Right cardiac atrium (tissue), 5 donors: ENCODE results near the gene AGBL3. TPM values are rescaled to one million over a fixed set of nuclear protein-coding genes. Genes with fewer than 3 reads are reported as not detected.
"Not testable (repeated sequence)": the region's sequence is repeated elsewhere in the genome, so short reads cannot be mapped to it uniquely, and the experiment has no call there.

Experiments
- ATAC-seq, 2 donors: fragments of 200-7000 bp; cut with Tn5 transposase; one replicate each; pipeline versions ENCODE4 v1.8.0 to v1.9.1; 2020; ENCODE audit warnings: moderate library complexity in 2 of 2, mild to moderate bottlenecking in 1 of 2
- DNase-seq, 3 donors: peaks; one replicate each; pipeline ENCODE4 v3.0.0-alpha.2; 2020
- H3K27ac ChIP-seq: one replicate; pipeline ENCODE4 v1.5.1; 2013; ENCODE audit warnings: mild to moderate bottlenecking, low read length, control low read depth, moderate library complexity
- H3K27me3 ChIP-seq: one replicate; pipeline ENCODE4 v1.6.1; 2013; ENCODE audit not compliant: control insufficient read depth, insufficient read depth
- H3K4me1 ChIP-seq: one replicate; pipeline ENCODE4 v1.6.1; 2013; ENCODE audit warnings: low read length; ENCODE audit not compliant: control insufficient read depth, insufficient read depth
- H3K4me3 ChIP-seq: one replicate; pipeline ENCODE4 v1.5.1; 2013; ENCODE audit warnings: low read length, control low read depth
- H3K9me3 ChIP-seq: one replicate; pipeline ENCODE4 v1.6.1; 2013; ENCODE audit warnings: low read length; ENCODE audit not compliant: control insufficient read depth
- WGBS: extraction: QIAGEN DNeasy Blood & Tissue Kit; methylation state at CpG from one replicate; pipeline ENCODE4 v1.1.7; 2013; 5-methylcytosine and 5-hydroxymethylcytosine counted together
- intact Hi-C, 4 donors: fragments of 100-400 bp; cut with DNase I; formaldehyde crosslinking; loops; one replicate each; pipeline versions ENCODE4 v1.11.0 to v1.14.0; 2022 to 2023
- polyA plus RNA-seq: library from polyadenylated mRNA; stranded (reverse); fragments of 200-250 nt; gene quantifications from one replicate; pipeline ENCODE4 v1.2.3, GENCODE V29; 2013
- total RNA-seq, 4 donors: library from RNA; stranded (reverse); fragmentation: NEBNext Ultra II Directional; extraction: Animal tissue kit (Norgen Biotek cat#: 25700); gene quantifications; one replicate each; pipeline ENCODE4 v1.2.1, GENCODE V29; 2021
- donor health status: healthy with polysubstance abuse.
- donor health status: DM: no; HTN: yes; CAD: no.
- donor health status: DM: no; HTN: no; CAD: no.
- donor health status: DM: no; HTN: yes; CAD: no; lungs with severe emphysema.
- donor health status: DM: yes; HTN: yes; CAD: no.

The AGBL3 gene
- total and polyA plus RNA-seq, 5 donors: 0.81 to 3.4 (median 1.8) TPM

GRCh38 chr7:135109562-135109961 lies 123.3 kb downstream of the AGBL3 start:
- no peak for ATAC-seq
- 91% methylated on average over 4 of the region's 4 CpGs for WGBS
- Histone ChIP-seq H3K4me3 (no peak overlapping the region), H3K9me3 (no peaks in the 10 kb centered on the region), H3K27me3 (no peaks in the 10 kb centered on the region), H3K27ac (no peak overlapping the region), H3K4me1 (no peaks in the 10 kb centered on the region)
- intact Hi-C loops: no loop called here
- no peak for DNase-seq

- intact Hi-C loops: no loop called here
These were observed 123.7 kb downstream of the AGBL3 start for GRCh38 chr7:135109976-135110375.

GRCh38 chr7:135111379-135111778 lies 125.1 kb downstream of the AGBL3 start:
- 70% methylated on average over 2 of the region's 2 CpGs for WGBS
- H3K27ac ChIP-seq: no peak overlapping the region
- intact Hi-C loops: no loop called here
- ATAC-seq: no peak
- H3K27me3 ChIP-seq: no peaks in the 10 kb centered on the region
- no peak overlapping the region for H3K4me3 ChIP-seq
- DNase-seq: no peak
- H3K4me1 ChIP-seq: no peaks in the 10 kb centered on the region
- no peaks in the 10 kb centered on the region for H3K9me3 ChIP-seq

More at GRCh38 chr7:135109976-135110375, 123.7 kb downstream of the AGBL3 start:
- ATAC-seq (no peak), DNase-seq (no peak)
- WGBS: 83% methylated on average over 1 of the region's 1 CpG
- Histone ChIP-seq H3K4me1 (no peaks in the 10 kb centered on the region), H3K27ac (no peak overlapping the region), H3K27me3 (no peaks in the 10 kb centered on the region), H3K4me3 (no peak overlapping the region), H3K9me3 (no peaks in the 10 kb centered on the region)

- no peaks in the 10 kb centered on the region for H3K9me3 ChIP-seq
- intact Hi-C loops: no loop called here
- H3K4me1 ChIP-seq: no peaks in the 10 kb centered on the region
- no peak overlapping the region for H3K27ac ChIP-seq
- no peaks in the 10 kb centered on the region for H3K27me3 ChIP-seq
- H3K4me3 ChIP-seq: no peak overlapping the region
- DNase-seq: no peak
- WGBS: 93% methylated on average over 1 of the region's 1 CpG
- ATAC-seq: no peak
These were observed 128.3 kb downstream of the AGBL3 start for GRCh38 chr7:135114622-135115021.

- ATAC-seq: no peak
- Histone ChIP-seq H3K4me3 (no peak overlapping the region), H3K27me3 (no peaks in the 10 kb centered on the region), H3K27ac (no peak overlapping the region), H3K4me1 (no peaks in the 10 kb centered on the region), H3K9me3 (no peaks in the 10 kb centered on the region)
- intact Hi-C loops: no loop called here
- DNase-seq: no peak
- 91% methylated on average over 1 of the region's 1 CpG for WGBS
These were observed 130.8 kb downstream of the AGBL3 start for GRCh38 chr7:135117096-135117495.

GRCh38 chr7:135121868-135122267 lies 135.6 kb downstream of the AGBL3 start:
- no peak overlapping the region for H3K27ac ChIP-seq
- H3K4me1 ChIP-seq: no peaks in the 10 kb centered on the region
- whole genome bisulfite sequencing: 82% methylated on average over 6 of the region's 6 CpGs
- no peaks in the 10 kb centered on the region for H3K27me3 ChIP-seq
- intact Hi-C loops: no loop called here
- no peaks in the 10 kb centered on the region for H3K9me3 ChIP-seq
- ATAC-seq (no peak), DNase-seq (no peak)
- H3K4me3 ChIP-seq: no peak overlapping the region

- DNase-seq, H3K27me3 ChIP-seq, H3K4me3 ChIP-seq, H3K9me3 ChIP-seq, ATAC-seq, H3K27ac ChIP-seq, H3K4me1 ChIP-seq, intact Hi-C loops: not testable (repeated sequence)
- WGBS: 83% methylated on average over 3 of the region's 3 CpGs
These were observed 138.3 kb downstream of the AGBL3 start for GRCh38 chr7:135124631-135125030.

GRCh38 chr7:135128931-135129330 lies 142.6 kb downstream of the AGBL3 start:
- intact Hi-C loops: no loop called here
- no peak for ATAC-seq

GRCh38 chr7:135129579-135129978 lies 143.3 kb downstream of the AGBL3 start:
- Histone ChIP-seq H3K27ac (no peak overlapping the region), H3K4me1 (no peaks in the 10 kb centered on the region), H3K9me3 (no peaks in the 10 kb centered on the region), H3K27me3 (no peaks in the 10 kb centered on the region), H3K4me3 (no peak overlapping the region)
- ATAC-seq (no peak), DNase-seq (no peak)
- intact Hi-C loops: no loop called here

More at GRCh38 chr7:135128931-135129330, 142.6 kb downstream of the AGBL3 start:
- no peak for DNase-seq
- no peaks in the 10 kb centered on the region for H3K9me3 ChIP-seq
- 98% methylated on average over 1 of the region's 1 CpG for WGBS
- H3K27me3 ChIP-seq: no peaks in the 10 kb centered on the region
- H3K4me3 ChIP-seq: no peak overlapping the region
- no peak overlapping the region for H3K27ac ChIP-seq
- no peaks in the 10 kb centered on the region for H3K4me1 ChIP-seq

GRCh38 chr7:135143885-135144668 lies 157.8 kb downstream of the AGBL3 start:
- Histone ChIP-seq H3K9me3 (no peaks in the 10 kb centered on the region), H3K27me3 (no peaks in the 10 kb centered on the region), H3K4me1 (peaks cover 5% of the 10 kb centered on the region), H3K27ac (peak overlapping the region; percentile 47), H3K4me3 (no peak overlapping the region)
- intact Hi-C loops: no loop called here
- DNase-seq: no peak
- 61% methylated on average over 3 of the region's 3 CpGs for WGBS
- peak; percentile 73 to 90 for ATAC-seq

GRCh38 chr7:135147341-135147898 lies 161.1 kb downstream of the AGBL3 start:
- DNase-seq (no peak), ATAC-seq (peak; percentile 58 to 67)

More at GRCh38 chr7:135147341-135147898, 161.1 kb downstream of the AGBL3 start:
- intact Hi-C loops: no loop called here
- no peaks in the 10 kb centered on the region for H3K9me3 ChIP-seq
- H3K27ac ChIP-seq: peak overlapping the region; percentile 97
- no peaks in the 10 kb centered on the region for H3K27me3 ChIP-seq
- H3K4me1 ChIP-seq: peaks cover 11% of the 10 kb centered on the region
- WGBS: 17% methylated on average over 6 of the region's 6 CpGs
- peak overlapping the region; percentile 75 for H3K4me3 ChIP-seq
